Endothelial cell of umbilical vein (primary cell): Measurements from ENCODE around the gene MAGI1. TPM values are rescaled to one million over a fixed set of nuclear protein-coding genes. Genes with fewer than 3 reads are reported as not detected.

ENCODE experiments used
- BruUV-seq: library from RNA; stranded (reverse); fragments of 400-500 nt; replicated peaks from 2 replicates; lab custom pipeline; 2021; lab: Mats Ljungman, UMichigan
- CTCF ChIA-PET: fragments of 300-600, 350-600 bp; sonication (Branson Sonifier 250); formaldehyde crosslinking; loops from one replicate; lab custom pipeline; 2021; ENCODE audit warnings: antibody characterized with exemption, inconsistent platforms; lab: Charles Lee
- POLR2A ChIA-PET: fragments of 300-600, 350-600 bp; sonication (Branson Sonifier 250); formaldehyde crosslinking; loops from one replicate; lab custom pipeline; 2021; ENCODE audit warnings: antibody characterized with exemption, inconsistent platforms; lab: Charles Lee
- DNase-seq: peaks from one replicate; pipeline ENCODE4 v3.0.0-alpha.2; 2011; ENCODE audit warnings: low read depth, low spot score
- FAIRE-seq: peaks from 2 replicates; lab custom pipeline; 2011; peaks lifted over from hg19 to GRCh38; lab: Jason Lieb, UNC
- H2AFZ ChIP-seq: 2 replicates; pipeline ENCODE4 v1.6.0; 2012; ENCODE audit warnings: low read depth, low read length, control low read depth, inconsistent platforms
- H3K27ac ChIP-seq: 2 replicates; pipeline ENCODE4 v1.5.1; 2011; ENCODE audit warnings: low read depth, mild to moderate bottlenecking, control low read depth, low read length, moderate library complexity; ENCODE audit not compliant: insufficient read depth
- H3K27me3 ChIP-seq, 2 experiments: 2 replicates each; pipeline versions ENCODE4 v1.6.0 to v1.6.1; 2011; ENCODE audit warnings: low read length in 2 of 2, mixed read lengths in 1 of 2; ENCODE audit not compliant: control insufficient read depth in 2 of 2, insufficient read depth in 2 of 2
- H3K36me3 ChIP-seq, 2 experiments: 2 replicates in 1 of 2; 3 replicates in 1 of 2; pipeline ENCODE4 v1.5.1; 2011; ENCODE audit warnings: low read length in 2 of 2, mild to moderate bottlenecking in 1 of 2, moderate library complexity in 1 of 2; ENCODE audit not compliant: control insufficient read depth in 2 of 2, insufficient read depth in 2 of 2; ENCODE audit errors: extremely low read depth in 1 of 2
- H3K4me1 ChIP-seq: 3 replicates; pipeline ENCODE4 v1.5.1; 2011; ENCODE audit warnings: mild to moderate bottlenecking, low read length; ENCODE audit not compliant: control insufficient read depth, insufficient read depth; ENCODE audit errors: extremely low read depth
- H3K4me2 ChIP-seq: 2 replicates; pipeline ENCODE4 v1.6.1; 2011; ENCODE audit warnings: low read length, control low read depth, mixed read lengths; ENCODE audit not compliant: insufficient read depth
- H3K4me3 ChIP-seq, 3 experiments: fragments of 200-600 bp in 1 of 3; sonication (generic), shearing (Covaris generic) in 1 of 3; replicated peaks in 1 of 3; 2 replicates each; pipeline ENCODE4 v1.5.1; 2011 to 2016; ENCODE audit warnings: control low read depth in 3 of 3, low read length in 3 of 3, mild to moderate bottlenecking in 2 of 3, inconsistent platforms in 1 of 3, low read depth in 1 of 3, moderate library complexity in 1 of 3; ENCODE audit not compliant: insufficient read depth in 1 of 3
- H3K79me2 ChIP-seq: 2 replicates; pipeline ENCODE4 v1.6.0; 2012; ENCODE audit warnings: low read length, inconsistent platforms; ENCODE audit not compliant: control insufficient read depth, insufficient read depth
- H3K9ac ChIP-seq: replicated peaks from 2 replicates; pipeline ENCODE3; 2011; ENCODE audit warnings: low read length, control low read depth; ENCODE audit not compliant: insufficient read depth; ENCODE audit errors: extremely low read depth
- H3K9me1 ChIP-seq: replicated peaks from 3 replicates; pipeline ENCODE4 v1.6.0; 2011; ENCODE audit warnings: mild to moderate bottlenecking, low read length; ENCODE audit not compliant: control insufficient read depth, insufficient read depth; ENCODE audit errors: extremely low read depth
- H3K9me3 ChIP-seq: replicated peaks from 2 replicates; pipeline ENCODE4 v1.5.1; 2012; ENCODE audit warnings: low read length, inconsistent platforms; ENCODE audit not compliant: control insufficient read depth, insufficient read depth
- H4K20me1 ChIP-seq: replicated peaks from 2 replicates; pipeline ENCODE3; 2011; ENCODE audit warnings: mild to moderate bottlenecking, low read length; ENCODE audit not compliant: control insufficient read depth, insufficient read depth; ENCODE audit errors: extremely low read depth
- CTCF ChIP-seq, 2 donors: IDR thresholded peaks; 1 replicate in 1 of 2; 2 replicates in 1 of 2; pipeline ENCODE4 v1.5.1; 2011; ENCODE audit warnings: low read length in 2 of 2, mild to moderate bottlenecking in 2 of 2, moderate library complexity in 2 of 2, control low read depth in 1 of 2, inconsistent platforms in 1 of 2, low read depth in 1 of 2; ENCODE audit not compliant: insufficient read depth in 1 of 2; ENCODE audit errors: extremely low read depth in 1 of 2
- GATA2 ChIP-seq: IDR thresholded peaks from 2 replicates; pipeline ENCODE4 v1.7.0; 2011; ENCODE audit warnings: low read depth, mild to moderate bottlenecking, moderate library complexity, mixed read lengths, low read length; ENCODE audit not compliant: insufficient read length, insufficient read depth
- POLR2A ChIP-seq: IDR thresholded peaks from 2 replicates; pipeline ENCODE4 v1.6.1; 2012; ENCODE audit warnings: low read depth, mild to moderate bottlenecking, control low read depth, low read length
- dilution Hi-C: fragments of 300-500 bp; cut with MboI; formaldehyde crosslinking; loops from one replicate; pipeline ENCODE4 v1.15.0; 2019; ENCODE audit warnings: low sequenced_read_pairs; ENCODE audit not compliant: extremely low pct_ligation_motif_present
- intact Hi-C: fragments of 100-400 bp; cut with micrococcal nuclease; formaldehyde crosslinking; loops from one replicate; pipeline ENCODE4 v1.10.0; 2022
- polyA plus RNA-seq, 4 experiments: library from polyadenylated mRNA; depleted of rRNA in 3 of 4; stranded (reverse) in 3 of 4; unstranded in 1 of 4; fragments of >200 nt; gene quantifications; 2 replicates each; pipeline versions ENCODE4 v1.2.1 to v1.2.3, GENCODE V29; 2011 to 2012; ENCODE audit warnings: missing spikeins in 1 of 4
- total RNA-seq: library from RNA; stranded (reverse); gene quantifications from 2 replicates; pipeline ENCODE4 v1.2.3, GENCODE V29; 2021

Gene MAGI1
- total and polyA plus RNA-seq, 2 donors (not counting 3 experiments of a cell fraction or from before 2014, with no cell fraction given): 10.1 to 47.9 TPM

- H3K9ac ChIP-seq: no peak overlapping the region
- H3K4me3 ChIP-seq: no peak overlapping the region
- no peak overlapping the region for H2AFZ ChIP-seq
- H3K4me1 ChIP-seq: peaks cover 30% of the 10 kb centered on the region
- H3K79me2 ChIP-seq: no peaks in the 10 kb centered on the region
- ChIA-PET POLR2A (no interaction called here), CTCF (no interaction called here)
- H3K27me3 ChIP-seq: no peaks in the 10 kb centered on the region
- TF ChIP-seq POLR2A (no peak), GATA2 (no peak)
- dilution Hi-C loops (no loop called here), intact Hi-C loops (no loop called here)
- FAIRE-seq (peak; percentile 43), DNase-seq (peak; percentile 35)
- no peaks in the 10 kb centered on the region for H3K36me3 ChIP-seq
- H3K9me1 ChIP-seq: no peaks in the 10 kb centered on the region
- H3K4me2 ChIP-seq: no peak overlapping the region
- BruUV-seq: no TSS peak
- no peaks in the 10 kb centered on the region for H3K9me3 ChIP-seq
- no peak overlapping the region for H3K27ac ChIP-seq
- peaks cover 4% of the 10 kb centered on the region for H4K20me1 ChIP-seq
These were observed 38.2 kb downstream of the MAGI1 start for GRCh38 chr3:66000506-66000905.

- Histone ChIP-seq H3K27ac (no peak overlapping the region), H3K4me3 (no peak overlapping the region), H3K27me3 (no peaks in the 10 kb centered on the region), H4K20me1 (peaks cover 7% of the 10 kb centered on the region), H3K9ac (no peak overlapping the region), H3K9me3 (no peaks in the 10 kb centered on the region), H3K36me3 (no peaks in the 10 kb centered on the region), H3K4me1 (peaks cover 39% of the 10 kb centered on the region), H3K79me2 (no peaks in the 10 kb centered on the region), H2AFZ (no peak overlapping the region), H3K4me2 (no peak overlapping the region), H3K9me1 (no peaks in the 10 kb centered on the region)
- no TSS peak for BruUV-seq
- dilution Hi-C loops: no loop called here
- intact Hi-C loops: no loop called here
- TF ChIP-seq CTCF (IDR thresholded peaks at IDR 0.05; ENCODE audit: extremely low read depth in 1 of 2, insufficient read depth in 1 of 2, low read depth in 1 of 2, low read length in 2 of 2) (no peak), GATA2 (no peak), POLR2A (no peak)
- DNase-seq (no peak), FAIRE-seq (no peak)
- ChIA-PET CTCF (no interaction called here), POLR2A (no interaction called here)
These were observed 39.1 kb downstream of the MAGI1 start for GRCh38 chr3:65999606-66000005.
